Measurements from ENCODE around the gene PNMA8B.

Gene PNMA8B

DNA sequence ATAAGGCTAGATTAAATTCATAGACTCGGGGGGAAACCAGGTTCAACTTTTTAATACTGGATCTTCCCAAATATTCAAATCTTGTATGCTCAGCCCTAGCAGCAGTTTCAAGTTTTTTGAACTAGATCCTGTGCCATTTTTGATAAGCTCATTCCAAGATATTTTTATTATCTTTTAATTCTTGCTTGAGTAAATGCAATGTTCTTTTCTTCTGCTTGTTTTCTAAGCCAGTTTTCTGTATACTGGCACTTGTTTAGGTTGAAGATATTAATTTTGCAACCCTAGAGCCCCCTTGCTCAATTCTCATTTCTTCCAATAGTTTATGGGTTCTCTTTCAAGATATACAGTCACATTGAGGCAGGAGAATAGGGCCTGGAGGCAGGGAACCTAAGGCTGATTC, 53.8 kb downstream of the PNMA8B start:
- Histone ChIP-seq H3K9ac (no peak overlapping the region), H2AFZ (ENCODE audit: low read depth) (no peak overlapping the region), H4K20me1 (ENCODE audit: insufficient read depth) (no peaks in the 10 kb centered on the region), H3K36me3 (ENCODE audit: insufficient read depth) (no peaks in the 10 kb centered on the region), H3K79me2 (ENCODE audit: insufficient read depth, low read depth) (no peaks in the 10 kb centered on the region), H3K4me3 (IDR thresholded peaks at IDR 0.05; ENCODE audit: insufficient read depth, low read depth, low read length) (no peak overlapping the region), H3K4me1 (ENCODE audit: low read depth, poor library complexity, severe bottlenecking) (no peaks in the 10 kb centered on the region), H3K27me3 (ENCODE audit: insufficient read depth, low read depth) (peaks cover 27% of the 10 kb centered on the region; the same call in 1 of the 2 replicates), H3K4me2 (no peak overlapping the region), H3K27ac (no peak overlapping the region)
- TF ChIP-seq, protein P1, sequence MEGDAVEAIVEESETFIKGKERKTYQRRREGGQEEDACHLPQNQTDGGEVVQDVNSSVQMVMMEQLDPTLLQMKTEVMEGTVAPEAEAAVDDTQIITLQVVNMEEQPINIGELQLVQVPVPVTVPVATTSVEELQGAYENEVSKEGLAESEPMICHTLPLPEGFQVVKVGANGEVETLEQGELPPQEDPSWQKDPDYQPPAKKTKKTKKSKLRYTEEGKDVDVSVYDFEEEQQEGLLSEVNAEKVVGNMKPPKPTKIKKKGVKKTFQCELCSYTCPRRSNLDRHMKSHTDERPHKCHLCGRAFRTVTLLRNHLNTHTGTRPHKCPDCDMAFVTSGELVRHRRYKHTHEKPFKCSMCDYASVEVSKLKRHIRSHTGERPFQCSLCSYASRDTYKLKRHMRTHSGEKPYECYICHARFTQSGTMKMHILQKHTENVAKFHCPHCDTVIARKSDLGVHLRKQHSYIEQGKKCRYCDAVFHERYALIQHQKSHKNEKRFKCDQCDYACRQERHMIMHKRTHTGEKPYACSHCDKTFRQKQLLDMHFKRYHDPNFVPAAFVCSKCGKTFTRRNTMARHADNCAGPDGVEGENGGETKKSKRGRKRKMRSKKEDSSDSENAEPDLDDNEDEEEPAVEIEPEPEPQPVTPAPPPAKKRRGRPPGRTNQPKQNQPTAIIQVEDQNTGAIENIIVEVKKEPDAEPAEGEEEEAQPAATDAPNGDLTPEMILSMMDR (conservative IDR thresholded peaks at IDR 0.05; ENCODE audit: low read depth, low read length): no peak

Measured in KMS-11 (cell line).